ENCODE results near the gene PRORP.
"Not testable (repeated sequence)": the region's sequence is repeated elsewhere in the genome, so short reads cannot be mapped to it uniquely, and the experiment has no call there.

PRORP gene

GRCh38 chr14:35085441-35085840 is 36.9 kb upstream of the PRORP start:
- H3K4me3 ChIP-seq (ENCODE audit: low read depth, low read length): no peak overlapping the region
- DNase-seq: no peak
- H3K9me3 ChIP-seq: no peaks in the 10 kb centered on the region
- TF ChIP-seq CTCF (IDR thresholded peaks at IDR 0.05; ENCODE audit: low read depth, low read length): no peak
- H3K4me1 ChIP-seq: no peaks in the 10 kb centered on the region
- H3K36me3 ChIP-seq: peaks cover 29% of the 10 kb centered on the region
- H3K27me3 ChIP-seq: no peaks in the 10 kb centered on the region

- no peaks in the 10 kb centered on the region for H3K27me3 ChIP-seq
- no peak for DNase-seq
- no peak overlapping the region for H3K4me3 ChIP-seq (ENCODE audit: low read depth, low read length)
- no peaks in the 10 kb centered on the region for H3K9me3 ChIP-seq
- no peak for TF ChIP-seq CTCF (IDR thresholded peaks at IDR 0.05; ENCODE audit: low read depth, low read length)
- H3K36me3 ChIP-seq: peaks cover 50% of the 10 kb centered on the region
- H3K4me1 ChIP-seq: no peaks in the 10 kb centered on the region
Measured at GRCh38 chr14:35088514-35088913, 33.8 kb upstream of the PRORP start.

- H3K27me3 ChIP-seq; H3K4me3 ChIP-seq (ENCODE audit: low read depth, low read length); DNase-seq; H3K9me3 ChIP-seq; H3K4me1 ChIP-seq: not testable (repeated sequence)
- peaks cover 52% of the 10 kb centered on the region for H3K36me3 ChIP-seq
Measured at GRCh38 chr14:35094645-35095044, 27.7 kb upstream of the PRORP start.

GRCh38 chr14:35107866-35108265 is 14.5 kb upstream of the PRORP start:
- peaks cover 55% of the 10 kb centered on the region for H3K36me3 ChIP-seq

GRCh38 chr14:35112641-35113040 is 9.7 kb upstream of the PRORP start:
- H3K4me1 ChIP-seq: no peaks in the 10 kb centered on the region
- H3K27me3 ChIP-seq: no peaks in the 10 kb centered on the region
- no peak for TF ChIP-seq CTCF (IDR thresholded peaks at IDR 0.05; ENCODE audit: low read depth, low read length)
- no peaks in the 10 kb centered on the region for H3K9me3 ChIP-seq
- H3K4me3 ChIP-seq (ENCODE audit: low read depth, low read length): no peak overlapping the region
- H3K36me3 ChIP-seq: peaks cover 61% of the 10 kb centered on the region
- no peak for DNase-seq

More at GRCh38 chr14:35107866-35108265, 14.5 kb upstream of the PRORP start:
- Histone ChIP-seq H3K4me1 (no peaks in the 10 kb centered on the region), H3K27me3 (no peaks in the 10 kb centered on the region), H3K4me3 (ENCODE audit: low read depth, low read length) (no peak overlapping the region), H3K9me3 (no peaks in the 10 kb centered on the region)
- no peak for TF ChIP-seq CTCF (IDR thresholded peaks at IDR 0.05; ENCODE audit: low read depth, low read length)
- no peak for DNase-seq

GRCh38 chr14:35113308-35113950 is 8.9 kb upstream of the PRORP start:
- H3K27me3 ChIP-seq: no peaks in the 10 kb centered on the region
- H3K4me3 ChIP-seq (ENCODE audit: low read depth, low read length): no peak overlapping the region
- H3K36me3 ChIP-seq: peaks cover 56% of the 10 kb centered on the region
- no peak for TF ChIP-seq CTCF (IDR thresholded peaks at IDR 0.05; ENCODE audit: low read depth, low read length)
- no peaks in the 10 kb centered on the region for H3K9me3 ChIP-seq
- no peaks in the 10 kb centered on the region for H3K4me1 ChIP-seq
- DNase-seq: no peak

Data from BE2C (cell line).